DLD1 (cell line): ENCODE results near the gene SLC13A2.
"Not testable (repeated sequence)": the region's sequence is repeated elsewhere in the genome, so short reads cannot be mapped to it uniquely, and the experiment has no call there.

Experiments
- in situ Hi-C: cut with HindIII; loops from 2 replicates; pipeline ENCODE4 v1.10.0; 2017; ENCODE audit warnings: low sequenced_read_pairs

Gene SLC13A2, protein sequence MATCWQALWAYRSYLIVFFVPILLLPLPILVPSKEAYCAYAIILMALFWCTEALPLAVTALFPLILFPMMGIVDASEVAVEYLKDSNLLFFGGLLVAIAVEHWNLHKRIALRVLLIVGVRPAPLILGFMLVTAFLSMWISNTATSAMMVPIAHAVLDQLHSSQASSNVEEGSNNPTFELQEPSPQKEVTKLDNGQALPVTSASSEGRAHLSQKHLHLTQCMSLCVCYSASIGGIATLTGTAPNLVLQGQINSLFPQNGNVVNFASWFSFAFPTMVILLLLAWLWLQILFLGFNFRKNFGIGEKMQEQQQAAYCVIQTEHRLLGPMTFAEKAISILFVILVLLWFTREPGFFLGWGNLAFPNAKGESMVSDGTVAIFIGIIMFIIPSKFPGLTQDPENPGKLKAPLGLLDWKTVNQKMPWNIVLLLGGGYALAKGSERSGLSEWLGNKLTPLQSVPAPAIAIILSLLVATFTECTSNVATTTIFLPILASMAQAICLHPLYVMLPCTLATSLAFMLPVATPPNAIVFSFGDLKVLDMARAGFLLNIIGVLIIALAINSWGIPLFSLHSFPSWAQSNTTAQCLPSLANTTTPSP

DNA sequence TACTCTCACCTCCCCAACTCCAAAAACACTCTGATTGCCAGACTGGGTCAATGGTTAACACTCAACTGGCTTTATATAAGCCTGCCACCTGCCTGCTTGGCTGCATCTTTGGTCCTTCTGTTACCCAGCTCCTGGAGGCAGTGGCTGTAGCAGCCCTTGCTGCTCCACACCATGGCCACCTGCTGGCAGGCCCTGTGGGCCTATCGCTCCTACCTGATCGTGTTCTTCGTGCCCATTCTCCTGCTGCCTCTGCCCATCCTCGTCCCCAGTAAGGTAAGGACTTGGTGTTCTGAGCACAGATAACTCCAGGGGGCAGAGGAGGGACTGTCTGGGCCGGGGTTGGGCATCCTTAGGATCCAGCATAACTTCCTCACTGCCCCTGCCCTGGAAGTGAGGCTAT is at the start of gene SLC13A2:
SLC13A2 (plus strand) TSS at position 103 of the 400 bp plus-strand sequence; CDS start at position 172, 69 bp downstream.
- in situ Hi-C loops: no loop called here

GRCh38 chr17:28425206-28425605 is 48.2 kb upstream of the SLC13A2 start:
- in situ Hi-C loops: no loop called here

- in situ Hi-C loops: no loop called here
These were observed 47.3 kb upstream of the SLC13A2 start for GRCh38 chr17:28426081-28426519.

DNA sequence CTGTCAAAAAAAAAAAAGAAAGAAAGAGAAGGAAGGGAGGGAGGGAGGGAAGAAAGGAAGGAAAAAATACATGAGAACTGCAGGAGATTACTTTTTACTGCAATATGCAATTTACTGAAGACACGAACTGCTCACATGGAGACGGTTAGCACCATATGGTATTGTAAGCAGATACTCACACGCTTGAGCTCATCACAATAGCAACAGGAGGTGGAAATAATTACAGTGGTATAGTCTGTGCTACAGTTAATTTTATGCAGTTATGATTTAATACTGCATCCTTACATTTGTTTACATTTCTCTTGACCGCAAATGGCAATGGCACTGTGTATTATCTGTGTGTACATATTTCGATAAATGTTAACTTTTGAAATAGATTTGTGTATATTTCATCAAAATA is 46.1 kb upstream of the SLC13A2 start:
- in situ Hi-C loops: no loop called here

DNA sequence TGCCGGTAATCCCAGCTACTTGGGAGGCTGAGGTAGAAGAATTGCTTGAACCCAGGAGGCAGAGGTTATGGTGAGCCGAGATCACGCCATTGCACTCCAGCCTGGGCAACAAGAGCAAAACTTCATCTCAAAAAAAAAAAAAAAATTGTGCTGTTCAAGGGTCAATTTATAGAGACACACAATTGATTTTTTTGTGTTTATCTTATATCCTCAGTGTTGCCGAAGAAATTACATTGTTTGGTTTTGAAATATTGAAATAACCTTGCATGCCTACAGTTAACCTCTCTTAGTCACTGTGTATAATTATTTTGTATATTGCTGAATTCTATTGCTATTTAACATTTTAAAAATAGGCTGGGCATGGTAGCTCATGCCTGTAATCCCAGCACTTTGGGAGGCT is 45.5 kb upstream of the SLC13A2 start:
- in situ Hi-C loops: not testable (repeated sequence)

GRCh38 chr17:28433721-28434120 is 39.7 kb upstream of the SLC13A2 start:
- in situ Hi-C loops: no loop called here

GRCh38 chr17:28434326-28434725 is 39.1 kb upstream of the SLC13A2 start:
- in situ Hi-C loops: not testable (repeated sequence)

GRCh38 chr17:28443901-28444638 is 29.4 kb upstream of the SLC13A2 start:
- in situ Hi-C loops: no loop called here

GRCh38 chr17:28446716-28447395 is 26.6 kb upstream of the SLC13A2 start:
- in situ Hi-C loops: no loop called here

DNA sequence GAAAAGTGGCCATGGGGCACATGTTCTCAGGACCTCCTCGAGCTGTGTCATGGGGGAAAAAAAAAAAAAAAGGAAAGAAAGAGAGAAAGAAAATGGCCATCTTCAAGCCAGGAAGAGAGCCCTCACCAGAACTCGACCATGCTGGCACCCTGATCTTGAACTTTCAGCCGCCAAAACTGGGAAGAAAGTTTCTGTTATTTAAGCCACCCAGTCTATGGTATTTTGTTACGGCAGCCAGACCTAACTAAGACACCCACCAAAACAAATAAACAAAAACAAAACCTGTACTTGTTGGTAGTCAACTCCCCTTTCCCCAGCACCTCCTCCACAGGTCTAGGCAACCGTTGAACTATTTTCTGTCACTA is 26.1 kb upstream of the SLC13A2 start:
- in situ Hi-C loops: no loop called here

DNA sequence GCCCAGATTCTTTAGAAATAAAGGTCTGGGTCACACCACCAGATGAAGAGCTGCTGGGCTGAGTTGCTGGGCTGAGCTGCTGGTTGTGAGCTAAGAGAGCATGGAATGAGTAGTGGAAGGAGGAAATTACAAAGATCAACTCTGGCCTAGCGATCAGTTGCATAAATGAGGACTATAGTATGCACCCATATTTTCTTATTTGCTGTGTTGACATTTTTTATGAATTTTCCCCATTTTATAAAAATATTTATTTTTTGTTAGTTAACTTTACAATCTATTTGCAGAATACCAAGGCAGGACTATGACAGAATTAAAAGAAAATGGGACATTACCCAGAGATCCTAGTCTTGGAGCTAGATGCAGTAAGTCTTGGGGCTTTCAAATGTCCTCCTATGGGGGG is 23.6 kb upstream of the SLC13A2 start:
- in situ Hi-C loops: no loop called here

DNA sequence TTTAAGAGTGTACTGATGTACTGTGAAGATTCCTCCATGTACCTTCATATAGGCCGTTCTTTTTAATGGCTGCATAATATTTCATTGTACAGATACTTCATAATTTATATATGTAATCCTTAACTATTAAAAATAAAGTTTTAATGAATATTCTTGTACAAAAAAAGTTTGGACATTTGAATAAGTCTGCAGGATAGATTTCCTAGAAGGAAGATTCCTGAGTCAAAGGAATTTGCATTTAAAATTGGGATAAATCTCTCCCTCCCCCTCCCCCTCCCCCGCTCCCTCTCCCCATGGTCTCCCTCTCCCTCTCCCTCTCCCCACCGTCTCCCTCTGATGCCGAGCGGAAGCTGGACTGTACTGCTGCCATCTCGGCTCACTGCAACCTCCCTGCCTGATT is 15.6 kb upstream of the SLC13A2 start:
- in situ Hi-C loops: no loop called here

GRCh38 chr17:28458881-28459280 is 14.6 kb upstream of the SLC13A2 start:
- in situ Hi-C loops: not testable (repeated sequence)

DNA sequence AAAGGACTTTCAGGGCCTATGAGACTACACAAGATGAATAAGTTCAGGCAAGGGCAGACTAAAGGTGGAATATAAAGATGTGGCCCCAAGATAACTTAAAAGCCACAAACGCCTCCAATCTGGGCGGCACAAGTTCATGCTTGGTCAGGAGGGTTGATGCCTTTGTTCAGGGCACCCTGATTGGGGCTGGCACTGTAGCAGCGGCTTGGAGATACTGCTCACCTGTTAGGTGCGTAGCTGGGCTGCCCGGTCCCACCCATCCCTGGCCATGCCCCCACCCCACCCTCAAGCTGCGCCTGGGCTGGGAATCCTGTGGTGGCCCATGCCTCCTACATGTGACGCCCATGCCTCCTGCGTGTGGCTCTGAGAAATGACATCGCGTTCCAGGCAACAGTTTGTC is 12.5 kb upstream of the SLC13A2 start:
- in situ Hi-C loops: no loop called here

GRCh38 chr17:28466001-28466400 is 7.4 kb upstream of the SLC13A2 start:
- in situ Hi-C loops: no loop called here

GRCh38 chr17:28466521-28467048 is 6.9 kb upstream of the SLC13A2 start:
- in situ Hi-C loops: no loop called here

GRCh38 chr17:28467456-28468025 is 5.9 kb upstream of the SLC13A2 start:
- in situ Hi-C loops: no loop called here

GRCh38 chr17:28468033-28468735 is 5.3 kb upstream of the SLC13A2 start:
- in situ Hi-C loops: not testable (repeated sequence)

- in situ Hi-C loops: no loop called here
These were observed 4.7 kb upstream of the SLC13A2 start for GRCh38 chr17:28468781-28469180.

- in situ Hi-C loops: no loop called here
These were observed 4.1 kb upstream of the SLC13A2 start for GRCh38 chr17:28469376-28469775.
